Tibial nerve (tissue), 4 donors: Measurements from ENCODE around the gene PNKP. TPM values are rescaled to one million over a fixed set of nuclear protein-coding genes. Genes with fewer than 3 reads are reported as not detected.

Source experiments
- DNase-seq, 2 donors: peaks; one replicate each; pipeline ENCODE4 v3.0.0-alpha.2; 2019; ENCODE audit warnings: low spot score in 2 of 2
- H3K27ac ChIP-seq, 4 donors: fragments of 200-600 bp; sonication (generic) in 3 of 4; one replicate each; pipeline ENCODE4 v1.5.1; 2017 to 2019; ENCODE audit warnings: mild to moderate bottlenecking in 1 of 4
- H3K27me3 ChIP-seq, 2 donors: fragments of 200-600 bp; sonication (generic) in 1 of 2; one replicate each; pipeline versions ENCODE4 v1.5.1 to v1.6.0; 2017 to 2019
- H3K36me3 ChIP-seq, 3 donors: fragments of 200-600 bp; sonication (generic); one replicate each; pipeline ENCODE4 v1.5.1; 2018 to 2019
- H3K4me1 ChIP-seq, 4 donors: fragments of 200-600 bp; sonication (generic) in 3 of 4; one replicate each; pipeline ENCODE4 v1.5.1; 2017 to 2019
- H3K4me3 ChIP-seq, 4 donors: fragments of 200-600 bp; sonication (generic) in 3 of 4; one replicate each; pipeline ENCODE4 v1.5.1; 2017 to 2019; ENCODE audit warnings: mild to moderate bottlenecking in 1 of 4, moderate library complexity in 1 of 4
- H3K9me3 ChIP-seq, 4 donors: fragments of 200-600 bp; sonication (generic) in 3 of 4; one replicate each; pipeline ENCODE4 v1.5.1; 2017 to 2019
- CTCF ChIP-seq, 5 experiments: fragments of 200-600 bp in 3 of 5; fragments of 450-650 bp in 2 of 5; sonication (generic) in 3 of 5; IDR thresholded peaks; one replicate each; pipeline ENCODE4 v1.5.1; 2016 to 2019; ENCODE audit warnings: antibody characterized with exemption in 5 of 5, mild to moderate bottlenecking in 3 of 5, moderate library complexity in 2 of 5
- EP300 ChIP-seq, 2 donors: sonication (generic); formaldehyde crosslinking; IDR thresholded peaks; one replicate each; pipeline ENCODE4 v1.6.1; 2017; ENCODE audit warnings: antibody characterized with exemption in 2 of 2, mild to moderate bottlenecking in 1 of 2
- POLR2A ChIP-seq, 2 donors: fragments of 450-650 bp; IDR thresholded peaks; one replicate each; pipeline ENCODE4 v1.6.1; 2017; ENCODE audit warnings: antibody characterized with exemption in 2 of 2, mild to moderate bottlenecking in 2 of 2, moderate library complexity in 2 of 2
- WGBS, 2 donors: methylation state at CpG; one replicate each; pipeline ENCODE4 v1.1.5; 2018; 5-methylcytosine and 5-hydroxymethylcytosine counted together
- total RNA-seq, 4 donors: library from RNA; depleted of rRNA; stranded (reverse); fragments of >200 nt; gene quantifications; one replicate each; pipeline ENCODE4 v1.1.0, GENCODE V29; 2016

Gene PNKP
- total RNA-seq, 4 donors from 2014 or later = 52.7 to 158 (median 79.5) TPM

GRCh38 chr19:49872245-49873128, 5.1 kb upstream of the PNKP start:
- 74 to 77% methylated on average over 15 to 22 of the region's 27 CpGs for WGBS, 2 donors
- Histone ChIP-seq H3K36me3 (peaks cover 0 to 38% (median 0%) of the 10 kb centered on the region in 3 donors), H3K27ac (peak overlapping the region in 1 of 4 donors; percentile 20), H3K4me1 (peaks cover 0 to 67% (median 25%) of the 10 kb centered on the region in 4 donors), H3K27me3 (no peaks in the 10 kb centered on the region), H3K9me3 (no peaks in the 10 kb centered on the region), H3K4me3 (no peak overlapping the region)
- TF ChIP-seq EP300 (IDR thresholded peaks at IDR 0.05) = no peak
- TF ChIP-seq CTCF (IDR thresholded peaks at IDR 0.05) = no peak
- no peak for TF ChIP-seq POLR2A (IDR thresholded peaks at IDR 0.05)
- no peak for DNase-seq

GRCh38 chr19:49871349-49871985, 4.1 kb upstream of the PNKP start:
- no peak for TF ChIP-seq POLR2A (IDR thresholded peaks at IDR 0.05)
- TF ChIP-seq EP300 (IDR thresholded peaks at IDR 0.05) = no peak
- TF ChIP-seq CTCF (IDR thresholded peaks at IDR 0.05) = no peak
- H3K27ac ChIP-seq = no peak overlapping the region
- peaks cover 0 to 38% (median 0%) of the 10 kb centered on the region in 3 donors for H3K36me3 ChIP-seq
- WGBS, 2 donors = 84 to 92% methylated on average over 16 to 17 of the region's 17 CpGs
- no peaks in the 10 kb centered on the region for H3K9me3 ChIP-seq
- H3K4me1 ChIP-seq = peaks cover 0 to 72% (median 28%) of the 10 kb centered on the region in 4 donors
- H3K27me3 ChIP-seq = no peaks in the 10 kb centered on the region
- no peak for DNase-seq
- no peak overlapping the region for H3K4me3 ChIP-seq

GRCh38 chr19:49870309-49870901, 3.0 kb upstream of the PNKP start:
- peak overlapping the region; percentile 73 to 97 (median 89) for H3K27ac ChIP-seq
- DNase-seq = no peak
- WGBS, 2 donors = 62 to 76% methylated on average over 8 to 15 of the region's 15 CpGs
- TF ChIP-seq POLR2A (IDR thresholded peaks at IDR 0.05) (no peak), CTCF (IDR thresholded peaks at IDR 0.05) (no peak), EP300 (IDR thresholded peaks at IDR 0.05) (no peak)
- H3K4me3 ChIP-seq = peak overlapping the region; percentile 42 to 68 (median 63)
- no peaks in the 10 kb centered on the region for H3K27me3 ChIP-seq
- H3K4me1 ChIP-seq = peaks cover 0 to 79% (median 36%) of the 10 kb centered on the region in 4 donors
- no peaks in the 10 kb centered on the region for H3K9me3 ChIP-seq
- peaks cover 0 to 38% (median 0%) of the 10 kb centered on the region in 3 donors for H3K36me3 ChIP-seq

GRCh38 chr19:49869484-49870308, 2.3 kb upstream of the PNKP start:
- H3K36me3 ChIP-seq = peaks cover 0 to 37% (median 0%) of the 10 kb centered on the region in 3 donors
- WGBS, 2 donors = 1 to 2% methylated on average over 39 to 56 of the region's 67 CpGs
- peak overlapping the region; percentile 42 to 68 (median 63) for H3K4me3 ChIP-seq
- H3K4me1 ChIP-seq = peaks cover 0 to 79% (median 36%) of the 10 kb centered on the region in 4 donors
- peak; percentile 90 to 92 for TF ChIP-seq EP300 (IDR thresholded peaks at IDR 0.05)
- peak in 2 of 5 experiments; percentile 63 to 69 for TF ChIP-seq CTCF (IDR thresholded peaks at IDR 0.05)
- peak; percentile 43 to 88 for TF ChIP-seq POLR2A (IDR thresholded peaks at IDR 0.05)
- peak overlapping the region; percentile 83 to 97 (median 90) for H3K27ac ChIP-seq
- DNase-seq = peak; percentile 92 to 96
- H3K9me3 ChIP-seq = no peaks in the 10 kb centered on the region
- H3K27me3 ChIP-seq = no peaks in the 10 kb centered on the region
